HEK293 (cell line): ENCODE results near the gene RASSF10.

ENCODE experiments used
- CTCF ChIP-seq: fragments of 450-650 bp; formaldehyde crosslinking; IDR thresholded peaks from 2 replicates; pipeline ENCODE4 v1.5.1; 2016; ENCODE audit warnings: missing biosample characterization, missing genetic modification characterization
- MYNN ChIP-seq: fragments of 450-650 bp; formaldehyde crosslinking; IDR thresholded peaks from 2 replicates; pipeline ENCODE4 v1.5.1; 2016; ENCODE audit warnings: missing biosample characterization, missing genetic modification characterization, borderline replicate concordance
- PRDM6 ChIP-seq: fragments of 450-650 bp; formaldehyde crosslinking; IDR thresholded peaks from 2 replicates; pipeline ENCODE4 v1.5.1; 2017; ENCODE audit warnings: missing biosample characterization, missing genetic modification characterization
- ZNF571 ChIP-seq: fragments of 450-650 bp; formaldehyde crosslinking; IDR thresholded peaks from 2 replicates; pipeline ENCODE4 v1.5.0; 2017; ENCODE audit warnings: missing biosample characterization, missing genetic modification characterization
- ZNF747 ChIP-seq: fragments of 450-650 bp; formaldehyde crosslinking; IDR thresholded peaks from 2 replicates; pipeline ENCODE4 v1.5.1; 2016; ENCODE audit warnings: missing biosample characterization, missing genetic modification characterization

- no peak for TF ChIP-seq ZNF571 (tag by site-specific recombination)
- no peak for TF ChIP-seq CTCF (tag by site-specific recombination)
- TF ChIP-seq PRDM6: no peak
- no peak for TF ChIP-seq MYNN
- no peak for TF ChIP-seq ZNF747
Measured at GRCh38 chr11:13016415-13016814, 7.3 kb downstream of the RASSF10 start.
